GM19328 (cell line): ENCODE results near the gene TENM4.
"Not testable (repeated sequence)": the region's sequence is repeated elsewhere in the genome, so short reads cannot be mapped to it uniquely, and the experiment has no call there.

Source experiments
- ATAC-seq: cut with Tn5 transposase; IDR thresholded peaks from one replicate; pipeline ENCODE4 v1.9.1; 2021; ENCODE audit warnings: mild to moderate bottlenecking, moderate library complexity; ENCODE audit not compliant: unreplicated experiment

TENM4 gene

GRCh38 chr11:79258576-79258975 lies 182.3 kb downstream of the TENM4 start:
- ATAC-seq = no peak

- no peak for ATAC-seq
These were observed 184.9 kb downstream of the TENM4 start for GRCh38 chr11:79255965-79256364.

DNA sequence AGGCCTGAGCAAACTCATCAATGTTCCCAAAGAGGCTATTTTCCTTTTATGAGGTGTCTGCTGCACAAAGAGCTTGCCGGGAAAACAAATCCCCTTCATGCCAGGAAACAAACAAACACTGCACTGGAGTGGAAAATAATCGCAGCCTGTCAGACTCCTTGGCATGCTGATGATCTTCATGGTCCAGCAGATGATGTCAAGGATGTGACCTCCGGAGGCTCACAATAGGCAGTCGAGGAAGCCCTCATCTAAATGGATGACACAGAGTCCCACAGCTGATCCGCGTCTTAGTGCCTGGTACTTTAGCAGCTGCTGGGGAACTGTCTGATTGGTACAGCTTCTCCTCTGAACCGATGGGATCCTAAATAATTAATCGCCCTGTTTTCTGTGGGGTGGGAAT lies 187.6 kb downstream of the TENM4 start:
- no peak for ATAC-seq

GRCh38 chr11:79249295-79249993 lies 191.4 kb downstream of the TENM4 start:
- ATAC-seq = no peak

DNA sequence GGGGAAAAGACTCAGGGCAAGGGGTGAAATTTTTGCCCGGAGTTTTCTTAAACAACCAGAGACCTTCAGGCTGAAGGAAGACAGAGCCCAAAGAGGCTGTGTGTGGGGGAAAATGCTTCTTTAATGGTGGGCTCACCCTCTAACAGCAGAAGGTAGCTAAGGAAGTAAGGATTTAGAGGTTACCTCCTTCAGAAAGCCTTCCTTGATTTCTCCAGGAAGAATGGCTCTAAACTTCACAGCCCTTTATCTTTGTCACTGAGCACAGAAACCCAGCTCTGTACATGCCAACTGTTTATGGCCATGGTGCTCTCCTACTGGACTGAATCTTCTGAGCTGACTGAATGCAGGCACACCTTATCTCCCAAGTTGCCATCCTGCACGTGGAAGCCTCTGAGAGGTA lies 196.0 kb downstream of the TENM4 start:
- ATAC-seq = no peak

DNA sequence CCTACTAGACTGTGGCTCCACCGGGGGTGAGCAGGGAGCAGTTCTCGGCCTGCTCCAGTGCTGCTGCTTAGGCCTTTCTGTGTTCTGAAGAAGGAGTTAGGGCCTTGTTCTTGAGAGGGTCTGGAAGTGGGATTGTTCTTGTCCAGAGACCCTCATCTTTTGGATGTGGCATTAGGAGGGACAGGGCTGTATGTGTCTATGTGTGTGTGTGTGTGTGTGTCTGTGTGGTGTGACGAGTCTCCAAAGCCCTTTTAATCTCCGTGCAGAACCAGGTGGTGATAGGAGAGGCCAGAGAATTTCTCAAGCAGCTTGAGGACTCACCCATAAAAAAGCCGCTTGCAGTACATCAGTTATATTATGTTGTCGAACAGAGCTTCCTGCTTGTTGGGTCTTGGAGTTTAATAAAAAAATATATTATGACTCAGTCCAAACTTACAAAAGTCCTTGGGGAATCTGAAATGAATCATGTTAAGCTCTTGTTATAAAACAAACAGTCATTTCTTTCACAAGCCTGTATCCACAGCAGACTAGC lies 196.5 kb downstream of the TENM4 start:
- ATAC-seq = no peak

GRCh38 chr11:79243422-79244210 lies 197.2 kb downstream of the TENM4 start:
- no peak for ATAC-seq

GRCh38 chr11:79242616-79243015 lies 198.2 kb downstream of the TENM4 start:
- ATAC-seq = no peak

DNA sequence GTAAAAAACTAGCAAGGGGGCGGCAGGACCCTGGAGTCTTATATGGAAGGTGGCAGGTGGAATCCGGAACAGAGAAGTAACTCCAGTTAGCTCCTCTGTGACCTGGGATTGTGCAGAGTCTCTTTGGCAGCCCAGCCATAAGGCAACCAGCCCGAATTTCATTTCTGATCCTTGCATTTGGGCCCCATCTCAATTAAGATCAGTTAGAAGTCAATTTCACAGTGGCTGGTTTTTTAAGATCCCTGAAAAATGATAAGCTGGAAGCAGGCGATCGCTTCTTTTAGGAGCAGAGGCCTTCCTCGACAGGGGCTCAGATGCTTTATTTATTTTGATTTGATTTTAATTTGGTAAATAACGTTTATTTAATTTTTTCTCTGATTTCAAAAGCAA lies 199.0 kb downstream of the TENM4 start:
- ATAC-seq = no peak

- ATAC-seq = no peak
These were observed 199.5 kb downstream of the TENM4 start for GRCh38 chr11:79241205-79241851.

DNA sequence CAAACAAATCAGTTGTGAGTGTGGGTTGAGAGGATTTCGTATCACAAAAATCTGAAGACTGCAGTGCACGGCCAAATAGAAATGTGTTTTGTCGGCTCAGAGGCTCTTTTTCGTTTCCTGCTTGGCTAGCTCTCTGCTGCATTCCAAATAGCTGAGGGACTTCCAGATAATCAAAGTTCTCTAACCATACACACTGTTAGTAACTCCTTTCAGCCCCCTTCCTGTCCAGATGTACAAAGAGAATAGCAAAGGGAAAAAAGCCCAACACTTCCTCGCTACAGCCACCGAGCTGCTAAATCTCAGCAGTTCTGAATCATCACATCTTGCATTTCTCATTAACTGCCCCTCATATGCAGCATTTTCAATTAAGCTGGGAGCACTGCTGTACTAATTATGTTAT lies 203.1 kb downstream of the TENM4 start:
- no peak for ATAC-seq

DNA sequence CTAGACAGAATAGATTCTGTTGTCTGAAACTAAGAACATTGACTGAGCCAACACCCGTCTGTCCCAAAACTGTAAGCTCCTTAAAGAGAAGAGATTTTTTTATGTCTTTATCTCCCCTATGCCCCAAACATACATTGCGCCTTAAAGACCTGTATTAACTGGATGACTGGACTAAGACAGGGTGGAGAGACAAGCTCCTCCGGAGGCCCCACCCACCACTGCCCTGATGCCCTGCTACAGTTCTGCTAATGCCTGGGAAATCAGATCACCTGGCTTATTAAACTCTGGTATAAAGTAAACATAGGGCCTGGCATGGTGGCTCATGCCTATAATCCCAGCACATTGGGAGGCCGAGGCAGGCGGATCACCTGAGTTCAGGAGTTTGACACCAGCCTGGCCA lies 203.7 kb downstream of the TENM4 start:
- ATAC-seq = no peak

GRCh38 chr11:79236541-79236971 lies 204.3 kb downstream of the TENM4 start:
- ATAC-seq = no peak

- no peak for ATAC-seq
These were observed 205.1 kb downstream of the TENM4 start for GRCh38 chr11:79235696-79236095.

DNA sequence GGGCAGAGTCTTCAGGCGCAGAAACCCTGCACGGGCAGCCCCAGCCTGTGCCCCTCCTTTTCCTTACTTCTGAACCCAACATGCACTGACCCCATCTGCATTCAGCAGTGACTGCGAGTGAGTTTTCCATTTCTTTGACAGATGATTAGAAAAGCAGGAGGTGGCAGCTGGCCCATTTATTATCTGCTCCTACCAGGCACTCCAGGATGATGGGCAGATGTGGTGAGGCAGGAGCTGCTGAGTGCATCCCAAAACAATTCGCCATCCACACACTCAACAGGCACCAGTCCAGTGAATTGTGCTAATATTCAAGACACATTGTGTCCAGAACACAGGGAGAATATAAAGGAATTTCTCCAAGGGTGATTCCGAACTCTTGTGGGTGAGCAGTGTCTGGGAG lies 208.5 kb downstream of the TENM4 start:
- ATAC-seq = no peak

DNA sequence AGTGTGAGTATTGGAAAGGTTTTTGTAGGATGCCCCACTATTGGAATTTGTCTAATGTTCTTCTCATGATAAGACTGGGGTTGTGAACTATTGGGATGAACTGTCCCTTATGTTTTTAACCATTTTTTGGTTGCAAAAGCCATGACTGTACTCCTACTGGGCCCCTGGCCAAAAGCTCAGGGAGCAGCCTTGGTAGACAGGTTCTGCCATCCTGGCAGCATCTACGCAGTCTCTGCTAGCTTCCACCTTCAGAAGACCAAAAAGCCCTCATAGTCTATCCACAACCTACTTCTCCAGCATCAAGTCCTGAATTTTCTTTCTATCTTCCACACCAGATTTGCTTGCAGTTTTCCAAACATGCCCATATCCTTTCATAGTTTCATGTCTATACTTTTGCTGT lies 211.8 kb downstream of the TENM4 start:
- ATAC-seq = no peak

DNA sequence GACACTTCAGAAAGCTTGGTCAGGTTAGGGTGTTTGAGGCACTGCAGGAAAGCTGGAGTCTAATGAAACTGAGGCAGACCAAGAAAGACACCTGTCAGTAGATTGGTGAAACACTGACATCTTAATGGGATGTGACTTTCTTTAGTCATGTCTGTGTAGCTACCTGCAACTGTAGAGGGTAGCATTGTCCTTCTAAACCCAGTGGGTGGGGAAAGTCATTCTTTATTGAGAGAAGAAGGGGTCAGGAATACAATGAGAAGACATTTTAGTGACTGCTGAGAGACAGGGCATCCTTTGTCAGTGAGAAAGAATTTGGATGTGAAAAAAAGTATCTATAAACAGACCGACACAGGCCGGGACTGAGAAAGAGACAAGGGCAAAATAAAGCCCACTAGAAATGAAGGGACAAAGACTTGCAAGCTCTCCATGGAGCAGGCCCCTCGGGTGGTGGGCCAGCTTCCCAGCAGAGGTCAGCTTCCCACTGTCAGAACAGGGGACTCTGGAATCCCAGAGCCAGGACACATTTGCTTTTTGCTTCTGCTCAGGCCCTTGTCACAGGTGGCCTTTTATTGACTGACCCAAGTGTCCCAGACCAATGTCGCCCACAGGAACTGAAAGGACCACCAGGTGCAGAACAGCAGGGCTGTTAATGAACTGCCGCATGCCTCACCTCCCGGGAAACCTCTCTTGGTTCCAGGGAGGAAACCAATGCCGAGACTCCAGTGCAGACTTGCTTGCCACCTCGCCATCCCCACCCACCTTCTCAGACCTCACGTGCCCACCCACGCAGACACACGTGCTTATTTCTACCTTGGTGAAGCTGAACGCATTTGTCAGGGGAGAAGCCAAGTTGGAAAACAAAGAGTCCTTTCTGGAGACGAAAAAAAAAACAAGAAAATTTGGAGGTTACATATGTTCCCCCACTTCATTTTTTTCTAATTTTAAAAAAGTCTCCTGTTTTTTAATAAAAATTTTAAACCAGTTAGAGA lies 212.8 kb downstream of the TENM4 start:
- no peak for ATAC-seq

DNA sequence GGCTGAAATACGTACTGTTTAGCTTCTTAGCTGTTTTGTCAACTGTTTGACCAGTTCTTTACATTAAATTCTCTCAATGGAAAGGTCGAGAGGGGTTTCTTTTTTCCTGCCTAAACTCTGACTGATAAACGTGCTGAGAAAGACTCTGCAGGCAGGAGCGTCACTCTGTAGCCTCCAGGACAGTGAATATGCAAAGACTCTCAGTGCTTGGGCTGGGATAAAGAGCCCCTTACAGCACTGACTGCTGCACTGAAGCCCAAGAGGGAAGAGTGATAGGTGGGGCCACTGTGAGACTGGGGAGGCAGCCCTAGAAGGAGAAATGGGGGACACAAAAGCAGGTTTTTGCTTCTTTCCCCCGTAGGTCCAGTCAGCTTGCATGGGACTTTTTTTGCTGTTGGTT lies 213.5 kb downstream of the TENM4 start:
- no peak for ATAC-seq

DNA sequence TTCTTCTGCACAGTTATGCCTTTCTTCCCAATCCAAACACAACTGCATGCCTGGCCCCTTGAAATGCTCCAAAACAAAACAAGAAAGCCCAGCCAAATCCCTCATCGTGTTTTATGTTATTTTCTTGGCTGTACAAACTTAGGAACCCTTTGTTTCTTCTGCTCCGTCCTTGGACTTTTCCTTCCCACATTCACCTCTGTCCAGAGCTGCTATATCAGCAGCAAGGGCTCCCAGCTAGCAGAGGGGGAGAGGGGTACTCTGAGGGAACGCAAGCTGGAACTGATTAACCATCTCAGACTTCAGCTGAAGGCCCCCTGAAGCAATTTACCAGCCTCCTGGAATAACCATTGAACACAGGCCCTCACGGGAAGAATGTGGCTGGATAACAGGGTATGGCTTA lies 214.7 kb downstream of the TENM4 start:
- no peak for ATAC-seq

GRCh38 chr11:79222163-79222562 lies 218.7 kb downstream of the TENM4 start:
- not testable (repeated sequence) for ATAC-seq
